ENCODE measurements around the gene RNF6. TPM values are rescaled to one million over a fixed set of nuclear protein-coding genes. Genes with fewer than 3 reads are reported as not detected.
"Not testable (repeated sequence)": the region's sequence is repeated elsewhere in the genome, so short reads cannot be mapped to it uniquely, and the experiment has no call there.

RNF6 gene
- total RNA-seq, 2 experiments from 2014 or later = 36.2 TPM

GRCh38 chr13:26253787-26254582 lies 31.9 kb upstream of the RNF6 start, which contains the start of gene CDK8:
TSS of gene CDK8 (plus strand) at chr13:26254129. CDS start at chr13:26254642, 513 bp downstream.
- H3K27me3 Mint-ChIP-seq = no peaks in the 10 kb centered on the region
- H3K9me3 Mint-ChIP-seq = no peaks in the 10 kb centered on the region
- no peaks in the 10 kb centered on the region for H3K36me3 Mint-ChIP-seq (ENCODE audit: low read depth)
- peak; percentile 92 for DNase-seq
- H3K4me1 Mint-ChIP-seq (ENCODE audit: low read depth) = peaks cover 29% of the 10 kb centered on the region
- ChIA-PET CTCF (interaction anchor here (0.6 to 1.3 kb wide), 3 partner anchors 68 to 444 kb away, joined by 3 to 4 read pairs (median 4); no protein-coding TSS in a partner anchor), POLR2A (interaction anchor here (0.8 to 1.8 kb wide), 6 partner anchors 12 to 68 kb away, joined by 3 to 8 read pairs (median 3); partner anchors contain the start of gene RNF6)
- H3K27ac Mint-ChIP-seq = peak within 1 kb of the TSS; percentile 88
- no peak for TF ChIP-seq CTCF (IDR thresholded peaks at IDR 0.05)
- intact Hi-C loops (cut with micrococcal nuclease) = no loop called here
- ATAC-seq = peak; percentile 93
- H3K4me3 Mint-ChIP-seq = peak within 1 kb of the TSS; percentile 83

DNA sequence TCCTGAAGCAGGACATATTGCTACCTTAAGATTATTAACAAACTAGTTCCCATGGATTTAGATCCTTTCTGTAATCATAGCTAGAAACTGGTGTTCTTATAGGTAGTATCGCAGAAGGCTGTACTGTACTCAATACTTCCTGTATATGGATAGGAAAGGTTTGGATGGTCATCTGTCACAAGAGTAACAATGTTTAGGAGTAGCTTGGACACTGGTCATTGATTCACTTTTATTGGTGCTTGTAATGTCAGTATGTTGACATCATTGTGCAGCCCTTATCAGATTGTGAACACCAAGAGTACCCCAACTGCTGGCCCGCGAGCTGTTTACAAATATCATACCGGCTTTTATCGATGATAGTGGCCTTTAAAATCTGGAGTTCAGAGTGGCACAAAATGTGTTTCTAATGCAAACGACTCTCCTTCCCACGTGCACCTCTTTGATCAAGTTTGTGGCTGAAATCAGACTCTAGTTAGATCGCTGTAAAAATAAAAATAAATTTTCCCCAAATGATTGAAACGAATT lies 31.2 kb upstream of the RNF6 start:
- H3K4me3 Mint-ChIP-seq = peak overlapping the region; percentile 83
- intact Hi-C loops (cut with micrococcal nuclease) = no loop called here
- no peaks in the 10 kb centered on the region for H3K27me3 Mint-ChIP-seq
- H3K4me1 Mint-ChIP-seq (ENCODE audit: low read depth) = peaks cover 28% of the 10 kb centered on the region
- ChIA-PET CTCF (interaction anchor here (1.1 to 1.3 kb wide), 2 partner anchors 67 to 445 kb away, joined by 3 to 4 read pairs; no protein-coding TSS in a partner anchor), POLR2A (interaction anchor here (0.8 to 1.0 kb wide), 4 partner anchors 27 to 68 kb away, joined by 3 read pairs; partner anchors contain the start of gene RNF6)
- DNase-seq (no peak), ATAC-seq (no peak)
- peak overlapping the region; percentile 88 for H3K27ac Mint-ChIP-seq
- no peaks in the 10 kb centered on the region for H3K36me3 Mint-ChIP-seq (ENCODE audit: low read depth)
- TF ChIP-seq CTCF (IDR thresholded peaks at IDR 0.05) = no peak
- no peaks in the 10 kb centered on the region for H3K9me3 Mint-ChIP-seq

- CTCF ChIA-PET, H3K27ac Mint-ChIP-seq: not testable (repeated sequence)
- peaks cover 18% of the 10 kb centered on the region for H3K4me1 Mint-ChIP-seq (ENCODE audit: low read depth)
These were observed 29.9 kb upstream of the RNF6 start for GRCh38 chr13:26252006-26252405.

GRCh38 chr13:26249551-26249950 lies 27.4 kb upstream of the RNF6 start:
- no peaks in the 10 kb centered on the region for H3K27me3 Mint-ChIP-seq
- H3K9me3 Mint-ChIP-seq = no peaks in the 10 kb centered on the region
- H3K4me1 Mint-ChIP-seq (ENCODE audit: low read depth) = peaks cover 4% of the 10 kb centered on the region
- intact Hi-C loops (cut with micrococcal nuclease) = no loop called here
- ChIA-PET POLR2A (no interaction called here), CTCF (no interaction called here)
- no peaks in the 10 kb centered on the region for H3K36me3 Mint-ChIP-seq (ENCODE audit: low read depth)
- no peak for ATAC-seq
- no peak overlapping the region for H3K27ac Mint-ChIP-seq
- no peak for TF ChIP-seq CTCF (IDR thresholded peaks at IDR 0.05)
- DNase-seq = no peak
- no peak overlapping the region for H3K4me3 Mint-ChIP-seq

More at GRCh38 chr13:26252006-26252405, 29.9 kb upstream of the RNF6 start:
- POLR2A ChIA-PET = interaction anchor here (1.0 kb wide), 1 partner anchor 66 kb away, joined by 4 read pairs; no protein-coding TSS in a partner anchor
- H3K36me3 Mint-ChIP-seq (ENCODE audit: low read depth); DNase-seq; H3K9me3 Mint-ChIP-seq; intact Hi-C loops (cut with micrococcal nuclease); H3K27me3 Mint-ChIP-seq; H3K4me3 Mint-ChIP-seq; ATAC-seq: not testable (repeated sequence)

GRCh38 chr13:26247608-26248007 lies 25.5 kb upstream of the RNF6 start:
- DNase-seq (no peak), ATAC-seq (no peak)
- Mint-ChIP-seq H3K4me1 (ENCODE audit: low read depth) (no peaks in the 10 kb centered on the region), H3K9me3 (no peaks in the 10 kb centered on the region), H3K36me3 (ENCODE audit: low read depth) (no peaks in the 10 kb centered on the region), H3K27me3 (no peaks in the 10 kb centered on the region), H3K27ac (no peak overlapping the region), H3K4me3 (no peak overlapping the region)
- TF ChIP-seq CTCF (IDR thresholded peaks at IDR 0.05) = no peak
- ChIA-PET POLR2A (no interaction called here), CTCF (interaction anchor here (1.3 kb wide), 1 partner anchor 63 kb away, joined by 3 read pairs; no protein-coding TSS in a partner anchor)
- intact Hi-C loops (cut with micrococcal nuclease) = no loop called here

Measured in activated CD8-positive, alpha-beta T cell treated with anti-CD3 and anti-CD28 coated beads for 36 hours (primary cell).